ENCODE data around the gene PPP1R36.

Gene PPP1R36

DNA sequence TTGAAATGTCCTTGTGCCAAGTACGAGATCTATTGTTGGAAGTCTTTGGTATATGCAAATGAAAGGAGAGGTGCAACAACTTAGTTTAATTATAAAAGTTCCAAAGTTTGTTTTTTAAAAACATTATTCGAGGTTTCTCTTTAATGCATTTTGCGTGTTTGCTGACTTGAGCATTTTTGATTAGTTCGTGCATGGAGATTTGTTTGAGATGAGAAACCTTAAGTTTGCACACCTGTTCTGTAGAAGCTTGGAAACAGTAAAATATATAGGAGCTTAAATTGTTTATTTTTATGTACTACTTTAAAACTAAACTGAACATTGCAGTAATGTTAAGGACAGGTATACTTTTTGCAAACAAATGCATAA, 6.9 kb upstream of the PPP1R36 start:
- no peak overlapping the region for H3K27ac ChIP-seq (ENCODE audit: low read depth, low read length)
- H3K4ac ChIP-seq (ENCODE audit: low read depth, low read length), result no peak overlapping the region
- H3K79me1 ChIP-seq (ENCODE audit: low read length), result no peaks in the 10 kb centered on the region
- no peaks in the 10 kb centered on the region for H3K79me2 ChIP-seq (ENCODE audit: control insufficient read depth, insufficient read depth, low read length)
- no CpG with 5 or more reads among the region's 4 CpGs for WGBS (ENCODE audit: extremely low coverage, insufficient coverage, low lambda C conversion rate)
- no peak overlapping the region for H3K4me3 ChIP-seq (ENCODE audit: low read length)
- no peak overlapping the region for H3K18ac ChIP-seq (ENCODE audit: low read length)
- H2AK5ac ChIP-seq (ENCODE audit: low read length), result no peak overlapping the region
- H3K9ac ChIP-seq (ENCODE audit: low read length), result no peak overlapping the region
- H3K23ac ChIP-seq (ENCODE audit: low read length), result no peak overlapping the region
- peaks cover 2% of the 10 kb centered on the region for H3K4me1 ChIP-seq (ENCODE audit: control insufficient read depth, low read depth, low read length)
- H3K36me3 ChIP-seq (ENCODE audit: control insufficient read depth, insufficient read depth, low read length), result no peaks in the 10 kb centered on the region
- no peak overlapping the region for H2BK15ac ChIP-seq (replicated peaks; ENCODE audit: low read depth)
- H4K8ac ChIP-seq (ENCODE audit: low read depth, low read length), result no peak overlapping the region
- no peak overlapping the region for H2BK5ac ChIP-seq (ENCODE audit: low read length)
- H2BK120ac ChIP-seq (ENCODE audit: low read depth, low read length), result no peak overlapping the region
- H3K56ac ChIP-seq (ENCODE audit: low read length), result no peak overlapping the region
- no peak overlapping the region for H3K4me2 ChIP-seq (ENCODE audit: low read length)
- no peaks in the 10 kb centered on the region for H3K27me3 ChIP-seq (ENCODE audit: insufficient read depth, low read length, poor library complexity)
- H4K5ac ChIP-seq (ENCODE audit: low read length), result no peak overlapping the region
- no peak for DNase-seq

GRCh38 chr14:64544607-64545312, 5.0 kb upstream of the PPP1R36 start:
- Histone ChIP-seq H3K79me2 (ENCODE audit: control insufficient read depth, insufficient read depth, low read length) (no peaks in the 10 kb centered on the region), H3K23ac (ENCODE audit: low read length) (no peak overlapping the region), H2BK120ac (ENCODE audit: low read depth, low read length) (no peak overlapping the region), H2BK5ac (ENCODE audit: low read length) (no peak overlapping the region), H3K36me3 (ENCODE audit: control insufficient read depth, insufficient read depth, low read length) (no peaks in the 10 kb centered on the region), H3K9ac (ENCODE audit: low read length) (no peak overlapping the region), H3K79me1 (ENCODE audit: low read length) (no peaks in the 10 kb centered on the region), H3K27ac (ENCODE audit: low read depth, low read length) (no peak overlapping the region), H4K8ac (ENCODE audit: low read depth, low read length) (no peak overlapping the region), H3K56ac (ENCODE audit: low read length) (no peak overlapping the region), H3K27me3 (ENCODE audit: insufficient read depth, low read length, poor library complexity) (no peaks in the 10 kb centered on the region), H3K4me3 (ENCODE audit: low read length) (no peak overlapping the region), H3K4me1 (ENCODE audit: control insufficient read depth, low read depth, low read length) (peaks cover 1% of the 10 kb centered on the region), H2BK15ac (replicated peaks; ENCODE audit: low read depth) (no peak overlapping the region), H3K4me2 (ENCODE audit: low read length) (no peak overlapping the region), H3K4ac (ENCODE audit: low read depth, low read length) (no peak overlapping the region), H2AK5ac (ENCODE audit: low read length) (no peak overlapping the region), H4K5ac (ENCODE audit: low read length) (no peak overlapping the region), H3K18ac (ENCODE audit: low read length) (no peak overlapping the region)
- WGBS (ENCODE audit: extremely low coverage, insufficient coverage, low lambda C conversion rate), result no CpG with 5 or more reads among the region's 5 CpGs
- peak; percentile 25 for DNase-seq

- H3K27me3 ChIP-seq (ENCODE audit: insufficient read depth, low read length, poor library complexity), result no peaks in the 10 kb centered on the region
- H3K9ac ChIP-seq (ENCODE audit: low read length), result no peak overlapping the region
- H3K27ac ChIP-seq (ENCODE audit: low read depth, low read length), result no peak overlapping the region
- no peak overlapping the region for H4K8ac ChIP-seq (ENCODE audit: low read depth, low read length)
- no CpG with 5 or more reads among the region's 1 CpG for WGBS (ENCODE audit: extremely low coverage, insufficient coverage, low lambda C conversion rate)
- no peak for DNase-seq
- H3K4me3 ChIP-seq (ENCODE audit: low read length), result no peak overlapping the region
- H2AK5ac ChIP-seq (ENCODE audit: low read length), result no peak overlapping the region
- no peak overlapping the region for H4K5ac ChIP-seq (ENCODE audit: low read length)
- H3K4me2 ChIP-seq (ENCODE audit: low read length), result no peak overlapping the region
- no peak overlapping the region for H3K4ac ChIP-seq (ENCODE audit: low read depth, low read length)
- no peak overlapping the region for H2BK15ac ChIP-seq (replicated peaks; ENCODE audit: low read depth)
- peaks cover 1% of the 10 kb centered on the region for H3K4me1 ChIP-seq (ENCODE audit: control insufficient read depth, low read depth, low read length)
- H3K56ac ChIP-seq (ENCODE audit: low read length), result no peak overlapping the region
- H2BK5ac ChIP-seq (ENCODE audit: low read length), result no peak overlapping the region
- no peaks in the 10 kb centered on the region for H3K36me3 ChIP-seq (ENCODE audit: control insufficient read depth, insufficient read depth, low read length)
- no peak overlapping the region for H3K18ac ChIP-seq (ENCODE audit: low read length)
- H2BK120ac ChIP-seq (ENCODE audit: low read depth, low read length), result no peak overlapping the region
- no peak overlapping the region for H3K23ac ChIP-seq (ENCODE audit: low read length)
- H3K79me2 ChIP-seq (ENCODE audit: control insufficient read depth, insufficient read depth, low read length), result no peaks in the 10 kb centered on the region
- H3K79me1 ChIP-seq (ENCODE audit: low read length), result no peaks in the 10 kb centered on the region
Observed at GRCh38 chr14:64549016-64549415, 745 bp upstream of the PPP1R36 start.

GRCh38 chr14:64550621-64551333, 1.0 kb downstream of the PPP1R36 start:
- no peak overlapping the region for H2BK120ac ChIP-seq (ENCODE audit: low read depth, low read length)
- no peaks in the 10 kb centered on the region for H3K79me2 ChIP-seq (ENCODE audit: control insufficient read depth, insufficient read depth, low read length)
- peaks cover 1% of the 10 kb centered on the region for H3K4me1 ChIP-seq (ENCODE audit: control insufficient read depth, low read depth, low read length)
- H3K27ac ChIP-seq (ENCODE audit: low read depth, low read length), result no peak overlapping the region
- 100% methylated on average over 1 of the region's 7 CpGs for WGBS (ENCODE audit: extremely low coverage, insufficient coverage, low lambda C conversion rate)
- no peak for DNase-seq
- peak overlapping the region; percentile 67 for H3K4me2 ChIP-seq (ENCODE audit: low read length)
- peak overlapping the region; percentile 94 for H3K56ac ChIP-seq (ENCODE audit: low read length)
- H3K4me3 ChIP-seq (ENCODE audit: low read length), result no peak overlapping the region
- no peak overlapping the region for H2BK15ac ChIP-seq (replicated peaks; ENCODE audit: low read depth)
- H3K23ac ChIP-seq (ENCODE audit: low read length), result no peak overlapping the region
- H3K36me3 ChIP-seq (ENCODE audit: control insufficient read depth, insufficient read depth, low read length), result no peaks in the 10 kb centered on the region
- H2AK5ac ChIP-seq (ENCODE audit: low read length), result no peak overlapping the region
- no peak overlapping the region for H4K5ac ChIP-seq (ENCODE audit: low read length)
- no peaks in the 10 kb centered on the region for H3K79me1 ChIP-seq (ENCODE audit: low read length)
- no peaks in the 10 kb centered on the region for H3K27me3 ChIP-seq (ENCODE audit: insufficient read depth, low read length, poor library complexity)
- H4K8ac ChIP-seq (ENCODE audit: low read depth, low read length), result no peak overlapping the region
- no peak overlapping the region for H3K18ac ChIP-seq (ENCODE audit: low read length)
- H3K9ac ChIP-seq (ENCODE audit: low read length), result peak overlapping the region; percentile 72
- no peak overlapping the region for H3K4ac ChIP-seq (ENCODE audit: low read depth, low read length)
- no peak overlapping the region for H2BK5ac ChIP-seq (ENCODE audit: low read length)

- Histone ChIP-seq H3K23ac (ENCODE audit: low read length) (no peak overlapping the region), H3K27me3 (ENCODE audit: insufficient read depth, low read length, poor library complexity) (no peaks in the 10 kb centered on the region), H3K79me1 (ENCODE audit: low read length) (no peaks in the 10 kb centered on the region), H2AK5ac (ENCODE audit: low read length) (no peak overlapping the region), H3K9ac (ENCODE audit: low read length) (no peak overlapping the region), H3K27ac (ENCODE audit: low read depth, low read length) (no peak overlapping the region), H3K4me3 (ENCODE audit: low read length) (no peak overlapping the region), H3K4me1 (ENCODE audit: control insufficient read depth, low read depth, low read length) (no peaks in the 10 kb centered on the region), H3K56ac (ENCODE audit: low read length) (no peak overlapping the region), H3K4ac (ENCODE audit: low read depth, low read length) (no peak overlapping the region), H3K18ac (ENCODE audit: low read length) (no peak overlapping the region), H4K5ac (ENCODE audit: low read length) (no peak overlapping the region), H2BK120ac (ENCODE audit: low read depth, low read length) (no peak overlapping the region), H2BK5ac (ENCODE audit: low read length) (no peak overlapping the region), H3K79me2 (ENCODE audit: control insufficient read depth, insufficient read depth, low read length) (no peaks in the 10 kb centered on the region), H2BK15ac (replicated peaks; ENCODE audit: low read depth) (peak overlapping the region; percentile 99), H3K36me3 (ENCODE audit: control insufficient read depth, insufficient read depth, low read length) (no peaks in the 10 kb centered on the region), H3K4me2 (ENCODE audit: low read length) (no peak overlapping the region), H4K8ac (ENCODE audit: low read depth, low read length) (no peak overlapping the region)
- DNase-seq, result peak; percentile 58
- WGBS (ENCODE audit: extremely low coverage, insufficient coverage, low lambda C conversion rate), result no CpG with 5 or more reads among the region's 4 CpGs
Observed at GRCh38 chr14:64554556-64554955, 4.8 kb downstream of the PPP1R36 start.
